Measurements from ENCODE around the gene SCAF4. TPM values are rescaled to one million over a fixed set of nuclear protein-coding genes. Genes with fewer than 3 reads are reported as not detected.

Gene SCAF4
- total RNA-seq, 1 donor from 2014 or later: 71.8 TPM

GRCh38 chr21:31682620-31683019 lies 49.3 kb downstream of the SCAF4 start:
- Mint-ChIP-seq H3K36me3 (ENCODE audit: low read depth) (peaks cover 24% of the 10 kb centered on the region), H3K27me3 (ENCODE audit: low read depth) (no peaks in the 10 kb centered on the region), H3K9me3 (no peaks in the 10 kb centered on the region), H3K4me1 (no peaks in the 10 kb centered on the region), H3K27ac (ENCODE audit: unreplicated experiment) (no peak overlapping the region), H3K4me3 (no peak overlapping the region)
- TF ChIP-seq CTCF (conservative IDR thresholded peaks at IDR 0.05): no peak
- DNase-seq (ENCODE audit: low read depth, low spot score): no peak

- DNase-seq (ENCODE audit: low read depth, low spot score): no peak
- H3K27ac Mint-ChIP-seq (ENCODE audit: unreplicated experiment): no peak overlapping the region
- H3K4me1 Mint-ChIP-seq: no peaks in the 10 kb centered on the region
Measured at GRCh38 chr21:31678478-31678877, 53.4 kb downstream of the SCAF4 start.

GRCh38 chr21:31677047-31677446 lies 54.9 kb downstream of the SCAF4 start:
- no peaks in the 10 kb centered on the region for H3K4me1 Mint-ChIP-seq
- no peak for TF ChIP-seq CTCF (conservative IDR thresholded peaks at IDR 0.05)
- peaks cover 6% of the 10 kb centered on the region for H3K36me3 Mint-ChIP-seq (ENCODE audit: low read depth)
- H3K27ac Mint-ChIP-seq (ENCODE audit: unreplicated experiment): no peak overlapping the region
- DNase-seq (ENCODE audit: low read depth, low spot score): no peak
- no peaks in the 10 kb centered on the region for H3K27me3 Mint-ChIP-seq (ENCODE audit: low read depth)
- no peak overlapping the region for H3K4me3 Mint-ChIP-seq
- no peaks in the 10 kb centered on the region for H3K9me3 Mint-ChIP-seq

More at GRCh38 chr21:31678478-31678877, 53.4 kb downstream of the SCAF4 start:
- Mint-ChIP-seq H3K36me3 (ENCODE audit: low read depth) (peaks cover 11% of the 10 kb centered on the region), H3K27me3 (ENCODE audit: low read depth) (no peaks in the 10 kb centered on the region), H3K4me3 (no peak overlapping the region), H3K9me3 (no peaks in the 10 kb centered on the region)
- TF ChIP-seq CTCF (conservative IDR thresholded peaks at IDR 0.05): no peak

- H3K9me3 Mint-ChIP-seq: no peaks in the 10 kb centered on the region
- DNase-seq (ENCODE audit: low read depth, low spot score): no peak
- H3K4me1 Mint-ChIP-seq: no peaks in the 10 kb centered on the region
- no peak for TF ChIP-seq CTCF (conservative IDR thresholded peaks at IDR 0.05)
- no peak overlapping the region for H3K4me3 Mint-ChIP-seq
- peaks cover 9% of the 10 kb centered on the region for H3K36me3 Mint-ChIP-seq (ENCODE audit: low read depth)
- no peak overlapping the region for H3K27ac Mint-ChIP-seq (ENCODE audit: unreplicated experiment)
- H3K27me3 Mint-ChIP-seq (ENCODE audit: low read depth): no peaks in the 10 kb centered on the region
Measured at GRCh38 chr21:31675960-31676359, 56.0 kb downstream of the SCAF4 start.

- H3K27me3 Mint-ChIP-seq (ENCODE audit: low read depth): no peaks in the 10 kb centered on the region
- no peak for TF ChIP-seq CTCF (conservative IDR thresholded peaks at IDR 0.05)
- H3K4me3 Mint-ChIP-seq: no peak overlapping the region
Measured at GRCh38 chr21:31675318-31675717, 56.6 kb downstream of the SCAF4 start.

More at GRCh38 chr21:31675318-31675717, 56.6 kb downstream of the SCAF4 start:
- H3K27ac Mint-ChIP-seq (ENCODE audit: unreplicated experiment): no peak overlapping the region
- no peaks in the 10 kb centered on the region for H3K9me3 Mint-ChIP-seq
- H3K4me1 Mint-ChIP-seq: no peaks in the 10 kb centered on the region
- DNase-seq (ENCODE audit: low read depth, low spot score): no peak
- peaks cover 9% of the 10 kb centered on the region for H3K36me3 Mint-ChIP-seq (ENCODE audit: low read depth)

Measured in neural crest cell (in vitro differentiated cells).